Measurements from ENCODE around the gene PTPRM.

PTPRM gene

DNA sequence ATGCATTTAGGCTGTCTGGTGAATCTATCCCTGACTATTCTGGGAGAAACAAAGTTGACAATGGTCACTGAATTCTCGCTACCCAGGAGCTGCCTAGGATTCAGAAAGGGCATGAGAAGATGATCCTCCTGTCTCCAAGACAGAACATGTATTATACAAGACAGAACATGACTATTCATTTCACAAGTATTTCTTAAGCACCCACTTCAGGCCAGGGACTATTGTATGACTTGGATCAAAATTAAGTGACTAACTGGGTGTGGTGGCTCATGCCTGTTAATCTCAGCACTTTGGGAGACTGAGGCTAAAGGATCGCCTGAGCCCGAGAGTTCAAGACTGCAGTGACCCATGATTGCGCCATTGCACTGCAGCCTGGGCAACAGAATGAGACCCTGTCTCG, 806.4 kb downstream of the PTPRM start:
- no peak for DNase-seq (ENCODE audit: insufficient read length, low spot score)
- TF ChIP-seq POLR2A (IDR thresholded peaks at IDR 0.05; ENCODE audit: low read depth, low read length), result no peak
- FAIRE-seq, result peak; percentile 45

DNA sequence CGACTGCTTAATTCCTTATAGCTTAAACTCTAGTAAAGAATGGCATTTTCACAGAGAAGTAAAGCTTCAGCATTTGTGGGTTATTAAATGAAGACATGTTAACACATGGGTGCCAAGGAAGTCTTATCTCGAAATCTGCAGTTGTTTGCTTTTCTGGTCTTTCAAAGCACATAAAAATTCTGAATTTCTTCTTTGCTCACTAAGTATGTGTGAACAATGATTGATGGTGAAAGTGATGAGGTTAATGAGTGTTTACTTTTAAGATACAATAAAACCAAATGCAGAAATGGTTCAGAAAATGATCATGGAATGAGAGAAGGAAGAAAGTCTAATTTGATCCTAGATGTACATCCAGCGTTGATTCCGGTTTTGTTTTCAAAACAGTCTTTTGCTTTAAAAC, 807.6 kb downstream of the PTPRM start:
- FAIRE-seq (no peak), DNase-seq (ENCODE audit: insufficient read length, low spot score) (no peak)
- TF ChIP-seq POLR2A (IDR thresholded peaks at IDR 0.05; ENCODE audit: low read depth, low read length), result no peak

DNA sequence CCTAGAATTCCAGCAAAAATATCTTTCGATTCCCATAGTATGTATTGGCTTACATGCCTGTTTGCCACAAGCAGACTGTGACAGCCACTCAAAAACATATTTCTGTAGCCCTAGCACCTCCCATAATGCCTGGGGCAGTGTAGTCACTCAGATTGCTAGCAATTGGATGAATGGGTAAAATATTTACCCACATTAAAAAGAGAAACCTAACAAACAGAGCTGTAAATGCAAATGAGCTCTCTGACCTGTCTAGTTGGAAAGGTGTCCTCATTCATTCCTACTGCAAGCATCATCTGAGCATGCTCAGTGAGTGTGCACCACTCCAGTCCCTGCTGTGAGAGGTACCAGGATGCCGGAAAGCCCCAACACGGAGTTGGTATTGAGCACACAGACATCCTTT, 808.1 kb downstream of the PTPRM start:
- TF ChIP-seq POLR2A (IDR thresholded peaks at IDR 0.05; ENCODE audit: low read depth, low read length), result no peak
- DNase-seq (ENCODE audit: insufficient read length, low spot score) (no peak), FAIRE-seq (no peak)

DNA sequence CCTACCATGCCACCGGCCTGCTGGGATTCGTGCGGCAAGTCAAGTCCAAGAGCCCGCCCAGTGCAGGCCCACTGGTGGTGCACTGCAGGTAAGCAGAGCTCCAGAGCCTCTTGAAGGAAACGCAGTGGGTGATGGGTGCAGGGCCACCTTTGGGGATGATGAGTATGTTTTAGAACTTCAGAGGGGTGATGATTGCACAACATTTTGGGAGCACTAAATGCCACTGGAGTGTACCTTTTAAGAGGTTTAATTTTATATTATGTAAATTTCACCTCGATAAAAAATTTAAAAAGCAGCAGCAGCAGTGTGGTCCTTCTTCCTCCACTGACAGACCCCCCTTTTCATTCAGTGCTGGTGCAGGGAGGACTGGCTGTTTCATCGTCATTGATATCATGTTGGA, 809.0 kb downstream of the PTPRM start:
- no peak for TF ChIP-seq POLR2A (IDR thresholded peaks at IDR 0.05; ENCODE audit: low read depth, low read length)
- DNase-seq (ENCODE audit: insufficient read length, low spot score), result no peak
- FAIRE-seq, result no peak

DNA sequence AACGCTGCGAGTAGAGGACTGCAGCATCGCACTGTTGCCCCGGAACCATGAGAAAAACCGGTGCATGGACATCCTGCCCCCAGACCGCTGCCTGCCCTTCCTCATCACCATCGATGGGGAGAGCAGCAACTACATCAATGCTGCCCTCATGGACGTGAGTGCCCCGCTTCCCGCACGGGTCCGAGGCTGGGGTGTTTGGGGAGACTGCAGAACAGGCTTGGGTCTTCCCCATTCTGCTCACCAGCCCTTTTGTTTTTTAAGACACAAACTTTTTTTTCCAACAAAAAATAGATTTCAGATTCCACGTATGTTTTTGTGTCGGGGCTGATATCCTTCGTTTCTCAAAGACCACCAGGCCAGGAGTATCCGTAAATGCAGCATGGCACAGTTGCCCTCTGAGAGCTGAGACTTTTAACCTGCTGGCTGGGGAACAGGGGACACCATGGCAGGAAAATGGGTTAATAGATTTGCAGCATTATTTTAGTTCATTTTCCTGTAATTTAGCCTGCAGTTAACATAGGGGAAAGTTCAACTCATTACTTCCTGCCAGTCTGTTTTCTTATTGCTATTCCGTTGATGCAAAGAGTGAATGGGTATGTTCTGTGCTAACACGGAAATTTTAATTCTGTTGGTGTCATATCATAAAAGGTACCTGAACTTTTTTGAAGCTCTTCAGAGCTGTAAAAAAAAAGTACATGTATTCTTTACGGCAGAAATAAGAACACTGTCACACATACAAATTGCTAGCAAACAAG, 812.2 kb downstream of the PTPRM start:
- DNase-seq (ENCODE audit: insufficient read length, low spot score), result no peak
- no peak for TF ChIP-seq POLR2A (IDR thresholded peaks at IDR 0.05; ENCODE audit: low read depth, low read length)
- FAIRE-seq, result no peak

DNA sequence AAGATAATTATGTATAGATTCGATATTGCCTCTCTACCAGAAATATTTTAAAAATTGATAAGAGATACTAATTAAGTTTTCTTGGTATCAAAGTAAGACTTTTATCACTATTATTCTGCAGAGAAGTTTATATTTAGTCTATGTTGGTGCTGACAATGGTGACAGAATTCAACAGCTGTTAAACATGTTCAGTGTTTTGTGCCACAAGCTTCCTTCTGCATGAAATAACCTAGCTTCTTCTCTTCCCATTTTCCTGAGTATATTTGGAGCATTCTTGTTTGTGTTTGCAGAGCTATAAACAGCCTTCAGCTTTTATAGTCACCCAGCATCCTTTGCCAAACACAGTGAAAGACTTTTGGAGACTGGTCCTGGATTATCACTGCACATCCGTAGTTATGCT, 812.9 kb downstream of the PTPRM start:
- no peak for TF ChIP-seq POLR2A (IDR thresholded peaks at IDR 0.05; ENCODE audit: low read depth, low read length)
- FAIRE-seq (no peak), DNase-seq (ENCODE audit: insufficient read length, low spot score) (no peak)

DNA sequence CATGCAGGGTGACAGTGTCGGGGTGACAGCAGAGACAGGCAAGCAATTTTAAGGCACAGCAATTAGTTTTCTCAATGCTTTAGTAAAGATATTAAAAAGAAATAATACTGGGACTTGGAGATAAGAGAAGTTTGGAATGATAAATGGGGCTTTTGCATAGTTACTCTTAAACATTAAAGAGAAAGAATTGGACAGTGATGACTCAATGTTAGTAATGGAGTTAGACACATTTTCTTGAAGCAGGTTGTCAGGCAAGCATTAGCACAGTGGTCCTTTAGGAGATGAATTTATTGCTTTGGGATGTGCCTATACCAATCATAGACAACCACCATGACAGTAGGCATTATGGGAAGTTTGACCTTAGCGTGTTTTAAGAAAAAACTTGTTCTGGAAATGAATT, 813.8 kb downstream of the PTPRM start:
- FAIRE-seq (no peak), DNase-seq (ENCODE audit: insufficient read length, low spot score) (no peak)
- no peak for TF ChIP-seq POLR2A (IDR thresholded peaks at IDR 0.05; ENCODE audit: low read depth, low read length)

DNA sequence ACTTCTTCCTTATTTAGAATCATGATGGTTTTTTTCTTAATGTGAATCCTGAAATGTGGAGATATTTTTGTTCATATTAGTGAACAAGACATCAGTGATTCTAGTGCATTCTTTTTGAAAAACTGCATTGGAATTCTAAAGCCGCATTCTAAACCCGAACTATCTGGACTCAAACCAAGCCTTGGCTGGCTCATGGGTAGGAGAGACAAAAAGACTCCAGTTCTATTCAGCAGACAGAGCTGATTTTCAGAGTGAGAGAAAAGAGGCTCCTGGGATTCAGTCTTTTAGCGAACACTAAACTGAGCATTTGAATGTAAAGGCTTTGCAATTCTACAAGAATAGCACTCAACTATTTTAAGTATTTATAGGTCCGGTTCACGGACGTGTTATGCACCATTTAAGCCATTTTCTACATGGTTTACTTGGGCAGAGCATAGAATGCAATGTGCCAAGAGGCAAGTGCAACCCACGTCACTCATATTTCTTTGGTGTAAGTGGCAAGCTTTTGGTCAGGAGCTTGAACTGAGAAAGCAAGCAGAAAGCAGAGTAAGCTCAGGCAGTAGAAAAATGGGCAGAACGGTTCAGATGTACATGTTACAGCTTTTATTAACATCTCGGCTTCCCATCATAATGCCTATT, 814.8 kb downstream of the PTPRM start:
- TF ChIP-seq POLR2A (IDR thresholded peaks at IDR 0.05; ENCODE audit: low read depth, low read length), result no peak
- no peak for FAIRE-seq
- no peak for DNase-seq (ENCODE audit: insufficient read length, low spot score)

DNA sequence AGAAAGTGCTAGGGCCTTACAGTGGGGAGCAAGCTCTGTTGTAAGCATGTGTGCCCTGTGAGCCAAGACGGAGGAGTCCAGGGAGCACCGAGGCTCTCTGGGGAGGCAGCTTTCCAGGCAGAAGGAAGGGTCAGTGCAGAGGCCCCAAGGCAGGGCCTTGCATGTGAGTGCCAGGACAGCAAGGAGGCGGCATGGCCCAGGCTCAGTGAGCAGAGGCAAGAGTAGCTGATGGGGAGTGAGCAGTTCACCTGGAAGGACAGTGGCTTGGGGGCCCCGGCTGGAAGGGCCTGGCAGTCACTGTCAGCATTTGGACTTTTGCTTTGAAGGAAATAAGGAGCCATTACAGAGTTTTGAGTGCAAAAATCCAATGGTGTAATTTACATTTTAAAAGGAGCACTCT, 818.3 kb downstream of the PTPRM start:
- TF ChIP-seq POLR2A (IDR thresholded peaks at IDR 0.05; ENCODE audit: low read depth, low read length), result no peak
- DNase-seq (ENCODE audit: insufficient read length, low spot score) (no peak), FAIRE-seq (no peak)

DNA sequence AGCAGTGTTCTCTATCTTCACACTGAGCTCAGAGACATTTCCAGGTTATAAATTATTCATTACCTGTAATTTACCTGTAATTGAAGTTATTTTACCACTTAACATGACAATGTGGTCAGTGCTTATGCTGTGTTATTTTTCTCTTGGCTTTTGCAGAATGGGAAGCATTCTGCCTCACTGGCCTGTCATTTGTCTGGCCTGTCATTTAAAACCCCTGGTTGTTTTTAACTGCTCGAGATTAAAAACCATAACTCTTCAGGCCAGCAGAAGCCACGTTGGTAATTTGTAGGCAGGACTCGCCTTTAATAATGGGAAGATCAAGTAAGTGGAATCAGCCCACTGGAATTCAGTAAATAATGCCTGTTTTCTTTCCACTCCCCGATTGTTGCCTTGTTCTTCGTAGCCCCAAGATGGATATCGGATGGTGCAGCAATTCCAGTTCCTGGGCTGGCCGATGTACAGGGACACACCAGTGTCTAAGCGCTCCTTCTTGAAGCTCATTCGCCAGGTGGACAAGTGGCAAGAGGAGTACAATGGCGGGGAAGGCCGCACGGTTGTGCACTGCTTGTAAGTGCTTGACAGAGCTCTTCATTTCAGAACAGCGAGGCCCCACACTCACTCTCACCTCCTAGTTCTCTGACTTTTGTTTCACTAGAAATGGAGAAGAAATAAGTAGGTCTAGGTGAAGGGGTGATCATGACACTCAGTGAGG, 819.7 kb downstream of the PTPRM start:
- FAIRE-seq, result no peak
- TF ChIP-seq POLR2A (IDR thresholded peaks at IDR 0.05; ENCODE audit: low read depth, low read length), result no peak
- no peak for DNase-seq (ENCODE audit: insufficient read length, low spot score)

DNA sequence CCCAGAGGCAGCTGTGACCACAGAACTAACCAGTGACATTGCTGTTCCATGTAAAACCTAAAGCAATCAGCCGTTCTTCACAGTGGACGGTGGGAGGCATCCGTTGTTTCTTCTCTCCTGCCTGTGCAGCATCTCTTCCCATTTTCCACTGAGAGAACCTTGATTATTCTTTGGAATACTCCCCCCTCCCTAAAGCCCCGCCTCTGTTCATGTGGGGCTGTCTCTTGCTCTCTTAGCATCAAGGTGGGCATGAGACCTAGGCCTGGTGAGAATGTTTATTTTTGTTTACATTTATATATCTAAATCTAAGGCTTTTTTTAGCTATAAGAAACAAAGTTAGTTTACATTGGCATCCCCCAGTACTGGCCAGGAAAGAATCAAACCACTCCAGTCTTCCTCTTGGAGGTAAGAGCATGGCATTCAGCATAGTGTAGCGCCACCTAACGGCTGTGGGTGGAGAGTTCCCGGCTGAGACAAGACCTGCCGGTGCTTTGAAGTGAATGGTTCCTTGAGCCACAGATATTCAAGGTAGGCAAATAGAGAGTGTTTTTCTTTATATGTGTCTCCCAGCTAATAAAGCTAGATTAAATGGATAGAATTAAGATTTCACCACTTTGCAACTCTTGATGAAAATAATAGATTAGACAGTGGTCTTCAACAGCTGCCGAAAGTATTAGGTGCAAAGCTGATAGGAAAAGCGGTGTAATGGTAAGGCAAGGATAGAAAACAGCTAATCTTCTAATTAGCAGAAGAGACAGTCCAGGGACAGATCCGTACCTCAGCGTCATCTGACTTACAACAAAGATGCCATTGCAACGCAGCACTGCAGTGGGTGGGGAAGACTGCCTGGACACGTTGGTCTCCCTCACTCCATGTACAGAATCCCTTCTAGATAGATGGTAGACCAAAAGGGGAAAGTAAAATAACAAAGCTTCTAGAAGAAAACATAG, 822.5 kb downstream of the PTPRM start:
- peak; percentile 72 for DNase-seq (ENCODE audit: insufficient read length, low spot score)
- TF ChIP-seq POLR2A (IDR thresholded peaks at IDR 0.05; ENCODE audit: low read depth, low read length), result no peak
- FAIRE-seq, result peak; percentile 61

DNA sequence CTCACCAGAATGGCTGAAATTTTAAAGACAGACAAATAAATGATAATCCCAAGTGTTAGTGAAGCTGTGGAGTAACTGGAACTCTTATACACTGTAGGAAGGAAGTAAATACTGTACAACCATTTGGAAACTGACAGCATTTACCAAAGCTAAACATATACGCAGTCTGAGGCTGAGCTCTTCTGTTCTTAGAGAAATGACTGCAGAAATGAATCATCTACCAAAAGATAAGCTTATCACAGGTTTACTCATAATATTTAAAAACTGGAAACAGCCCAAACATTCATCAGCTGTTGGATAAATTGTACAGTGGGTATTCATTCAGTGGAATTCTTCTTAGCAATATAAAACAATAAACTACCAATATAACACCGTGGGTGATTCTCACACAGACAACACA, 824.0 kb downstream of the PTPRM start:
- FAIRE-seq, result no peak
- TF ChIP-seq POLR2A (IDR thresholded peaks at IDR 0.05; ENCODE audit: low read depth, low read length), result no peak
- no peak for DNase-seq (ENCODE audit: insufficient read length, low spot score)

DNA sequence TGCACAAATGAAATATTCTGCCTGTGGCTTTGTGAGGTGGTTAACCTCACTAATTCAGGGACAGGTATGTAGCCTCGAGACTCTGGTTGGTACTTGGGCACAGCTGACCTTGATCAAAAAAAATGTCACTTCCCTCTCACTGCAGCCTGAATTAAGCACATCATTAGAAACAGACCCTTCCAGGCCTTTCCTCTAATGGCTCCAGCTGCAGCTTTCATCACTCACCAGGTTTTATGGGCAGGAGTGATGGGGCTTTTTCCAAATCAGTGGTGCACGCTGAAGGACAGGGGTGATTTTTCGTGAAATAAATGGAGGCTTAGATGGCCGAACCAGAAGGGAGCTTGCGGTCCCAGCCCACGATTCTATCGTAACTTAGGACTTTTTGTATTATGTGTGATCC, 829.1 kb downstream of the PTPRM start:
- TF ChIP-seq POLR2A (IDR thresholded peaks at IDR 0.05; ENCODE audit: low read depth, low read length), result no peak
- DNase-seq (ENCODE audit: insufficient read length, low spot score) (no peak), FAIRE-seq (no peak)

DNA sequence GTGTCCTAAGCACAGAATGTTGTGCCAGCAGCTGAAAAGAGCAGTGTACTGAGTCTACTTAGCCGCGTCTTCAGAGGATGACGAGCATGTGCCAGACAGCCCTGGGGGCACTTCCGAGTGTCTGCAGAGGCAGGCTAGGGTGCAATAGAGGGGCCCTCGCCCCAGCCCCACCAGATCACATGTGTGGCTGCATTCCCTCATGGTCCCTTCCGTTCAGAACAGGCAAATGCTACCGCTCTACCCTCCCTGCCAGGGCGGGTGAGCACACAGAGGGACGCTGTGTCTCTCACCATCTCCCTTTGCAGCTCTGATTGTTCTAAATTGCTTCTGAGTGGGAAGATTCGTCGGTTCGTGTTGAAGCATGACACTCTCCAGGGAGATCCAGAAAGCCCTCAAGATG, 829.9 kb downstream of the PTPRM start:
- FAIRE-seq (no peak), DNase-seq (ENCODE audit: insufficient read length, low spot score) (no peak)
- TF ChIP-seq POLR2A (IDR thresholded peaks at IDR 0.05; ENCODE audit: low read depth, low read length), result no peak
